K562 (cell line): Measurements from ENCODE around the gene TSC1. TPM values are rescaled to one million over a fixed set of nuclear protein-coding genes. Genes with fewer than 3 reads are reported as not detected.

Experiments
- ATAC-seq: fragments of 200-7000 bp; cut with Tn5 transposase; 3 replicates; pipeline ENCODE4 v1.9.1; 2020; ENCODE audit warnings: moderate library complexity
- BruUV-seq: library from RNA; stranded (reverse); fragments of 400-500 nt; replicated peaks from 2 replicates; lab custom pipeline; 2021; lab: Mats Ljungman, UMichigan
- CTCF ChIA-PET: fragments of 300-600 bp; formaldehyde crosslinking; extraction: SDS; loops from one replicate; lab custom pipeline; 2021; ENCODE audit warnings: low intra/inter-chr PET ratio; lab: Yijun Ruan, JAX
- POLR2A ChIA-PET: fragments of 300-600, 350-650 bp; sonication (Branson Sonifier 250); formaldehyde crosslinking; extraction: SDS; loops from one replicate; lab custom pipeline; 2021; ENCODE audit warnings: antibody characterized with exemption, inconsistent platforms; lab: Yijun Ruan, JAX
- DNase-seq, 4 experiments: peaks; one replicate each; pipeline versions ENCODE4 v3.0.0 to v3.0.0-alpha.2; 2011 to 2018; ENCODE audit warnings: low spot score in 3 of 4, mixed read lengths in 3 of 4; ENCODE audit errors: extremely low read depth in 1 of 4
- FAIRE-seq: peaks from 2 replicates; lab custom pipeline; 2011; peaks lifted over from hg19 to GRCh38; lab: Jason Lieb, UNC
- H2AFZ ChIP-seq: 2 replicates; pipeline ENCODE4 v1.6.0; 2011; ENCODE audit warnings: low read depth, low read length, control low read depth, inconsistent platforms
- H3K27ac ChIP-seq: fragments of 200-600 bp; 3 replicates; pipeline ENCODE4 v1.8.0; 2011; ENCODE audit warnings: low read depth, mild to moderate bottlenecking, control low read depth, inconsistent platforms, low read length, moderate library complexity, mixed read lengths; ENCODE audit errors: extremely low read depth
- H3K27me3 ChIP-seq, 2 experiments: fragments of 300-600 bp in 1 of 2; 2 replicates in 1 of 2; 3 replicates in 1 of 2; pipeline versions ENCODE4 v1.6.0 to v1.8.0; 2011; ENCODE audit warnings: inconsistent platforms in 2 of 2, low read length in 2 of 2, mild to moderate bottlenecking in 1 of 2, mixed read lengths in 1 of 2, moderate library complexity in 1 of 2; ENCODE audit not compliant: control insufficient read depth in 2 of 2, insufficient read depth in 2 of 2
- H3K36me3 ChIP-seq: fragments of 300-600 bp; 3 replicates; pipeline ENCODE4 v1.8.0; 2011; ENCODE audit warnings: mild to moderate bottlenecking, low read length, inconsistent platforms; ENCODE audit not compliant: control insufficient read depth, insufficient read depth
- H3K4me1 ChIP-seq, 2 experiments: fragments of 200-600 bp in 1 of 2; replicated peaks in 1 of 2; 2 replicates in 1 of 2; 3 replicates in 1 of 2; pipeline versions ENCODE4 v1.5.1 to v1.8.0; 2011; ENCODE audit warnings: inconsistent platforms in 2 of 2, low read length in 2 of 2, mild to moderate bottlenecking in 1 of 2, mixed read lengths in 1 of 2, moderate library complexity in 1 of 2; ENCODE audit not compliant: control insufficient read depth in 2 of 2, insufficient read depth in 2 of 2
- H3K4me2 ChIP-seq: 2 replicates; pipeline ENCODE4 v1.6.1; 2011; ENCODE audit warnings: low read length, control low read depth, inconsistent platforms, mixed read lengths; ENCODE audit not compliant: insufficient read depth
- H3K4me3 ChIP-seq: fragments of 200-600 bp; sonication (generic), shearing (Covaris generic); 2 replicates; pipeline ENCODE4 v1.5.1; 2016; ENCODE audit warnings: control low read depth, inconsistent platforms
- H3K79me2 ChIP-seq: fragments of 200-600 bp; 3 replicates; pipeline ENCODE4 v1.8.0; 2011; ENCODE audit warnings: low read length, inconsistent platforms; ENCODE audit not compliant: control insufficient read depth, insufficient read depth
- H3K9ac ChIP-seq, 2 experiments: 2 replicates each; pipeline versions ENCODE4 v1.6.0 to v1.6.1; 2011; ENCODE audit warnings: low read depth in 2 of 2, low read length in 2 of 2, control low read depth in 1 of 2, inconsistent platforms in 1 of 2, mild to moderate bottlenecking in 1 of 2, mixed read lengths in 1 of 2; ENCODE audit not compliant: insufficient read depth in 1 of 2
- H3K9me1 ChIP-seq: one replicate; pipeline ENCODE4 v1.6.0; 2011; ENCODE audit warnings: inconsistent platforms, mild to moderate bottlenecking, low read length, moderate library complexity; ENCODE audit not compliant: control insufficient read depth, insufficient read depth
- H3K9me3 ChIP-seq: replicated peaks from 2 replicates; pipeline ENCODE4 v1.5.1; 2011; ENCODE audit warnings: low read depth, low read length, inconsistent platforms; ENCODE audit not compliant: control insufficient read depth, insufficient read depth
- H4K20me1 ChIP-seq: replicated peaks from 2 replicates; pipeline ENCODE4 v1.6.1; 2011; ENCODE audit warnings: low read length, inconsistent platforms, mixed read lengths; ENCODE audit not compliant: control insufficient read depth, insufficient read depth
- GATA2 ChIP-seq: sonication (generic); formaldehyde crosslinking; IDR thresholded peaks from 2 replicates; pipeline ENCODE4 v1.4.0; 2020; ENCODE audit warnings: mild to moderate bottlenecking, missing genetic modification reagents
- NFE2L1 ChIP-seq: fragments of 450-650 bp; IDR thresholded peaks from 2 replicates; pipeline ENCODE4 v1.6.1; 2016; ENCODE audit warnings: missing genetic modification characterization, low read depth, mild to moderate bottlenecking, missing compliant biosample characterization, moderate library complexity, borderline replicate concordance
- ZNF165 ChIP-seq: fragments of 250-450 bp; sonication (Bioruptor Pico); IDR thresholded peaks from 2 replicates; pipeline ENCODE4 v1.4.0; 2020; ENCODE audit warnings: borderline replicate concordance
- WGBS: fragments of 100-300 bp; shearing (Covaris generic); methylation state at CpG from one replicate; pipeline ENCODE4 v1.1.6; 2016; ENCODE audit warnings: low coverage, mixed read lengths; ENCODE audit not compliant: insufficient coverage; ENCODE audit errors: missing lambda C conversion rate; 5-methylcytosine and 5-hydroxymethylcytosine counted together
- in situ Hi-C: fragments of 300-500 bp; cut with MboI; formaldehyde crosslinking; loops from 4 replicates; pipeline ENCODE4 v1.15.0; 2018; ENCODE audit warnings: inconsistent platforms, mixed read lengths
- intact Hi-C: fragments of 100-400 bp; cut with micrococcal nuclease; formaldehyde crosslinking; loops from 2 replicates; pipeline ENCODE4 v1.14.2; 2022
- polyA plus RNA-seq, 8 experiments: library from polyadenylated mRNA; depleted of rRNA in 4 of 8; stranded (reverse) in 5 of 8; unstranded in 3 of 8; fragments of >200 nt; fragmentation: Nextera tagmentation in 2 of 8; fragmentation: Illumina TruSeq in 1 of 8; extraction: Ambion mirVana in 2 of 8; extraction: Trizol in 1 of 8; gene quantifications; 2 replicates each; pipeline versions ENCODE4 v1.2.1 to v1.2.3, GENCODE V29; 2011 to 2014; ENCODE audit warnings: inconsistent platforms in 1 of 8, missing spikeins in 1 of 8
- total RNA-seq, 7 experiments: library from RNA; depleted of rRNA in 6 of 7; stranded (reverse); fragments of >200 nt in 6 of 7; fragmentation: Illumina TruSeq in 2 of 7; extraction: Trizol in 2 of 7; gene quantifications; 2 replicates each; pipeline versions ENCODE4 v1.2.1 to v1.2.3, GENCODE V29; 2011 to 2021; ENCODE audit warnings: low replicate concordance in 1 of 7
- TF ChIP-seq, protein P1 (sequence below): fragments of 250-450 bp; sonication (Bioruptor Pico); IDR thresholded peaks from 2 replicates; pipeline ENCODE4 v1.8.0; 2022; ENCODE audit warnings: inconsistent platforms

TSC1 gene
- total and polyA plus RNA-seq, 9 of the 15 experiments (the other 6 are each of a cell fraction or from before 2014, with no cell fraction given), result 6.9 to 37.6 (median 18.6) TPM

DNA sequence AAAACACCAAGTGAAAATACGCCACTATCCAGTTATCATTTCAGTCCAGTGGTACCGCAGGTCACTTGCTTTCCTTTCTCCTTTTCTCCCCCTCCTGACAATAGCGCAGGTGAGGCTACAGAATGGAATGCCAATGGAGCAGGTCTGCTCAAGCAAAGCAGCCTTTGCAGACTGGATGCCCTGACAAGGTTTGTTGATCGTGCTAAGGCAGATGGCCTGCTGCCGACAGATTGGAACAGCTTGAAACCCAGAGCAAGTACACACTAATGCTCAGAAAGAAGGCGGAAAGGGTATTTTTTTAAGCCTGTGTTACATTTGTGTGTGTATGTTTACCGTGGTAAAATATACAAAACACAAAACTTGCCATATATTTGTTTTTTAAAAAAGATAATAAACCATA is 46.4 kb downstream of the TSC1 start:
- POLR2A ChIA-PET, result interaction anchor here (0.9 to 1.2 kb wide), 2 partner anchors 12 to 19 kb away, joined by 3 to 4 read pairs; no protein-coding TSS in a partner anchor
- H3K4me3 ChIP-seq, result no peak overlapping the region
- FAIRE-seq (no peak), ATAC-seq (no peak), DNase-seq (no peak)
- no peaks in the 10 kb centered on the region for H3K79me2 ChIP-seq
- in situ Hi-C loops (no loop called here), intact Hi-C loops (no loop called here)
- no peak overlapping the region for H3K9ac ChIP-seq
- 79% methylated on average over 7 of the region's 7 CpGs for WGBS
- no peaks in the 10 kb centered on the region for H3K27me3 ChIP-seq
- peaks cover 0 to 2% of the 10 kb centered on the region in 2 experiments; a peak in 2 of 5 replicates for H3K4me1 ChIP-seq
- TF ChIP-seq, protein P1, sequence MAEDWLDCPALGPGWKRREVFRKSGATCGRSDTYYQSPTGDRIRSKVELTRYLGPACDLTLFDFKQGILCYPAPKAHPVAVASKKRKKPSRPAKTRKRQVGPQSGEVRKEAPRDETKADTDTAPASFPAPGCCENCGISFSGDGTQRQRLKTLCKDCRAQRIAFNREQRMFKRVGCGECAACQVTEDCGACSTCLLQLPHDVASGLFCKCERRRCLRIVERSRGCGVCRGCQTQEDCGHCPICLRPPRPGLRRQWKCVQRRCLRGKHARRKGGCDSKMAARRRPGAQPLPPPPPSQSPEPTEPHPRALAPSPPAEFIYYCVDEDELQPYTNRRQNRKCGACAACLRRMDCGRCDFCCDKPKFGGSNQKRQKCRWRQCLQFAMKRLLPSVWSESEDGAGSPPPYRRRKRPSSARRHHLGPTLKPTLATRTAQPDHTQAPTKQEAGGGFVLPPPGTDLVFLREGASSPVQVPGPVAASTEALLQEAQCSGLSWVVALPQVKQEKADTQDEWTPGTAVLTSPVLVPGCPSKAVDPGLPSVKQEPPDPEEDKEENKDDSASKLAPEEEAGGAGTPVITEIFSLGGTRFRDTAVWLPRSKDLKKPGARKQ (CRISPR knock-in tag), result no peak
- no peak for TF ChIP-seq ZNF165
- no peak for TF ChIP-seq NFE2L1
- TF ChIP-seq GATA2 (CRISPR knock-in tag), result no peak
- 0 out of 2 replicates have a peak, but pooled peaks cover 7% of the 10 kb centered on the region for H4K20me1 ChIP-seq
- H3K36me3 ChIP-seq, result peaks cover 54% of the 10 kb centered on the region; the same call in 2 of the 3 replicates
- CTCF ChIA-PET, result no interaction called here
- H3K27ac ChIP-seq, result no peak overlapping the region
- H2AFZ ChIP-seq, result no peak overlapping the region
- H3K9me3 ChIP-seq, result no peaks in the 10 kb centered on the region
- no peak overlapping the region for H3K4me2 ChIP-seq
- no TSS peak for BruUV-seq
- H3K9me1 ChIP-seq, result no peaks in the 10 kb centered on the region
